DMS114 treated with DMSO at 0.1 percent for 48 hours (cell line): Measurements from ENCODE around the gene LMO1.

Source experiments
- DNase-seq: peaks from one replicate; lab custom pipeline; 2025; ENCODE audit not compliant: unreplicated experiment; lab: John Stamatoyannopoulos, UW

Gene LMO1

GRCh38 chr11:8229299-8230177, 34.1 kb downstream of the LMO1 start:
- DNase-seq, result no peak

GRCh38 chr11:8228231-8228630, 35.4 kb downstream of the LMO1 start:
- DNase-seq, result no peak

DNA sequence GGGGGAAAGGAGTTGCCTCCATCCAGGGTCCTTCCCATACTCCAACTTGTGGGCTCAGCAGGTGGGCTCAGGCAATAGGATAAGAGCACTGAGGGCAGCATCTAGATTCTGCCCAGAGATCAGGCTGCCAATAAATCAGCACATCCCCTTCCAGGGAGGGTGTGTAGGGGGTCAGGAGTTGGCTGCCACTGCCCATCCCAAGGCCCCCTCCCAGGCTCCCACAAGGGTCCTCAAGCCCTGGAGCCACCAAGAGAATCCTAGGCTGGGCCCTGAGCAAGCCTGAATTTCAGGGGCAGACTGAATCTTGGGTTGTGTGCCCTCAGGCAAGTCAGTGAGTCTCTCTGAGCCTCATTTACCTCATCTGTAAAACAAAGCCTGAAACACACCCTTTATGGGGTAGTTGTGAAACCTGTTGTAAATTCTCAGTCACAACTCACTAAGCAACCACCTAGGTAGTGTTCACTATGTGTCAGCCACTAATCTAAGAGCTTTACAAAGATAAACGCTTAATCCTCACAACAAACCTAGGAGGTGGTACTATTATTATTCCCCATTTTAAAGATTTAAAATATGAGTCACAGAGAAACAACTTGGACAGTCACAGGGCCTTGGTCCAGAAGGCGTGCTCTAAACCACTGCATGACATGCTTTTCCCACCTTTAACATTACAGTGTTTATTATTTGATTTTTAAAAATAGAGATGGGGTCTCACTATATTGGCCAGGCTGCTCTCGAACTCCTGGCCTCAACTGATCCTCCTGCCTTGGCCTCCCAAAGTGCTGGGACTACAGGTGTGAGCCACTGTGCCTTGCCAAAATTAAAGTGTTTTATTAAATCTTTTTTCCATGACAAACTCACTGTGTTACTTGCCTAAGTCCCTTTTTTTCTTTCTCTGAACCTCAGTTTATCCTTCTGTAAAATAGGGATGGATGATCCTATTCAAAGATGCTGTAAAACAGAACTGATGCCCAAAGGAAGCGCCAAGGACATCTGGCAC, 36.2 kb downstream of the LMO1 start:
- DNase-seq, result no peak

GRCh38 chr11:8225589-8226036, 38.1 kb downstream of the LMO1 start:
- peak; percentile 12 for DNase-seq

DNA sequence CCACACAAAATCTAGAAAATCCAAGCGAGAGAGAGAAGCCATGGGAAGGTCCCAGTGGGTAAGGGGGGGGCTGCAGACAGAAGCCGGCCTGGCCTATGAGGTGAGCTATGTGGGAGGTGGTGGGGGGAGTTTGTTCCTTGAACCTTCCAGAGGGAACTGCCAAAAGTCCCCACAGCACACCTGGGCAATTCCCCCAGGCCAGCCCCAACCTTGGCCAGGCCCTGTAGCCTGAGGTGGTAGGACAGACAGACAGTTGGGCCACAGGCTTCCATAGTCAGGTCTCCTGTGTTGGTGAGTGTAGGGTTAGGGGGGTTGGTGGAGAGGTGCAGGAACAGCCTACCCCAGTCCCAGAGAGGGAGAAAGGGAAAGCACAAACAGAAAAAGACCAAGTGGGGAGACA, 39.0 kb downstream of the LMO1 start:
- DNase-seq, result no peak

GRCh38 chr11:8224161-8224591, 39.5 kb downstream of the LMO1 start:
- no peak for DNase-seq

DNA sequence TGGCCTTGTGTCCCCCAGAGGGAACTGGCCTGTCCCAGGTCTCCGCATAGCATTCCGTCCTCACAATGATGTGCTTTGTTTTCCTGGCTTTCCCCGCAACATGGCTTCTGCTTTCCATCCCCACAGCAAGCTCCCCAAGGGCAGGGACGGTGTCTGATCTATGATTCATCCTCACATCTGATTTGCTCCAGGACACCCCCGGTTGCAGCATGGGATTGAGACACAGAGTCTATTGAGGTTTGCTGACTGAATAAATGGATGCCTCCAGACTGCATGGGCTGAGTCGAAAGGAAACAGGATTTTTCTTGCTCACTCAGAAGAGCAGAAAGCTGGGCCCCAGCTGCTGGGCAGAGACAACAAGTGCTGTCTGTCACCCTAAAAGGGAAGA, 40.2 kb downstream of the LMO1 start:
- no peak for DNase-seq

GRCh38 chr11:8222820-8223512, 40.7 kb downstream of the LMO1 start:
- DNase-seq, result no peak

GRCh38 chr11:8221917-8222495, 41.7 kb downstream of the LMO1 start:
- DNase-seq, result no peak

DNA sequence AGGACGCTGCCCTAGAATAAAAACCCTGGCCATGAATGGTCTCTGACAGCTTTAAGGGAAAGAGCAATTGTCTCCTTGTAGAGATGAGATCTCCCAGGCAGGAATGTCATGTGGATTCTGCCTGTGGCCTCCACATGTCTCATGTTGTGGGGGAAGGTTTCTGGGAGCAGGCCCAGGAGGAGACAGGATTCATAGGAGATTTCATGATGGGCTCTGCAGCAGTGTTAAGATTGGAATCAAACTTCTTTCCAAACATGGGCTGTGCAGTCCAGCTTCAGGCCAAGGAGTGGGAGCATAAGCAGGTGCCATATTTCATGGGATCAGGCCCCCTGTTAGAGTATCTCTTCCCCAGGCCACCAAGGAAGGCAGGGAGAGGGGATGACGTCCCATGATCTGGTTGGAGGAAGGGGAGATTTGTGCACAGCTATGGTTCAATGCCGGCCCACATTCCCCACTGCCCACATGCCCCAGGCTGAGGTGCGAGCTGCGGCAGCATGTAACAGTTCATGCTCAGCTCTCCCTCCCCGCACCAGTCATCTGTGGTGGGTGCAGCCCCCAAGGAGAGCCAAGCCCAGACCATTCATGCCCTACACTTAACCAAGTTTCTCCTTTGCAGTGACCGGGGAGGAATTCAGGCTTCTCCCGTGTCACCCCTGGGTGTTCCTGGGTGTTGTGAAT, 42.5 kb downstream of the LMO1 start:
- DNase-seq, result no peak

- no peak for DNase-seq
Measured at GRCh38 chr11:8220261-8221045, 43.2 kb downstream of the LMO1 start.

DNA sequence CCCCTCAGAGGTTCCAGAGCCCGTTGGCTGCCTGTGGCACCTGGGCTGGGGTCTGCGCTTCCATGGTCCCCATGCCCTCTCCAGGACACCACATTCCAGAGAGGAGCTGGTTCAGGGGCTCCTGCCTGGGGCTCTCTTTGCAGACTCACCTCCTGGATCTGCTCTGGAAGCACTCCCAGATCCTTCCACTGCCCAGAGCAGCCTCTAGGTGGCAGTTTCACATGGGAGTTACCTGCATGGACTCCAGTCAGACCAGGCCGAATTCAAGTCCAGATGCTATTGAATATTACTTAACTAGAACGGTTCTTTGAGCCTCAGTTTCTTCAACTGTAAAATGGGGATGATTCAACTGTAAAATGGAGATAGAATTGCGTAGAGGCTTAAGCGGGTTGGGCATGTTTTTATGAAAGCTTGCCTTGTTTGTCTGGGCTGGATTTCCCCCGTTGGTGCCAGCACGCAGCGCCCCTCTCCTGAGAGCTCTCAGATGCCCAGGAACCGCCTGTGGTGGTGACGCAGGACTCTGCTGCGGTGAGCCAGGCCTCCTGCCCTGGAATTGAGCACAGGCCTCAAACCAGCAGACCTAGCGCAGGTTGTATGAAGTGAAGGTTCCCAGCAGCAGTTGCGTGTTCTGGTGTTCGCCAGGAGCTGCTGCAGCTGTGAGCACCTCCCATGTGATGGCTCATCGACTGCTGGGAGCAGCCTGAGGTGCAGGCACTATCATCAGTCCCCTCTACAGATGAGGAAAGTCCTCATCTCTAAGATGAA, 44.2 kb downstream of the LMO1 start:
- peak; percentile 6 for DNase-seq

DNA sequence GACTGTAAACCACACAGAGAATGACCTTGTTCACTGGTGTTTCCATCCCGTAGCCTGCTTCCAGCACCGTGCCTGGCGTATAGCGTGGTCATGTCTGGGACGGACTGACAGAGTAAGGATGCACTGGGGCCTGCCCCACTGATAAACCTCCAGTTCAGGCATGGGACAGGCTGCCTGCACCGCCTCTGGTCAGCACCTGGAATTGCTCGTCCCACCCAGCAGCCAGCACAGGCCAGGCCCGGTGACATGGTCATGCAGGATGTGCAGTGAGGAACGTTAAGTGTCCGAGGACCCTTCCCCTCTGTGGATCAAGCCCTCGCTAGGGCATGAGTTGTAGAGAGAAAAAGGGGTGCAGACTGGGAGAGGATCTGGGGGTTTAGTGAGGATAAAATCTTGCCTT, 44.8 kb downstream of the LMO1 start:
- no peak for DNase-seq

- no peak for DNase-seq
Measured at GRCh38 chr11:8218409-8218808, 45.3 kb downstream of the LMO1 start.

GRCh38 chr11:8217926-8218325, 45.8 kb downstream of the LMO1 start:
- DNase-seq, result no peak

- DNase-seq, result no peak
Measured at GRCh38 chr11:8217136-8217535, 46.5 kb downstream of the LMO1 start.

GRCh38 chr11:8213376-8213775, 50.3 kb downstream of the LMO1 start:
- DNase-seq, result no peak

DNA sequence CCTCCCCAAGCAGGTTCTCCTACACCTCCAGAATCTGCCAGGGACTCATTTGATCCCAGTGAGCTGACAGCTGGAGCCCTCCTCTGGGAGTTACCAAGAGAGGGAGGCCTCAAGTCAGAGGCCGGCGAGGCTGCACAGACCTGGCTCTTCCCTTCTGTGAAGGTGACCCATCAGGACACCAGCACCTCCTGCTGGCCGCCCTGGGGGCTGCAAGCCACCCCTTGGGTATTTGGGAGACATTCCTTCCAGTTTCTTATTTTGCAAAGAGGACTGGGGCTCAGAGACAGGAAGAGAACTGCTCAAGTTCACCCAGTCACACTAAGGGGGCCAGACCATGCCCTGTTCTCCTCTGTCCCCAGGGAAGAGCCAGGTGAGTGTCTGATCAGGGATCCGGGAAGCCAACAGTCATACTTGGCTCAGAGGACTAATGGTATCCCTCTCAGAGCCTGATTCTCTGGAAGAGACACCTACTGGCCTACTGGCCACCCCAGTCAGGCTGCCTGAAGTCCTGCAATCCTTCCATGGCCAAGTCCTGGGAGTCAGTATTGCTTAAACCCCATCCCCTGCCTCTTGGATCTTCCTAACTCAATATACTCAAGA, 54.4 kb downstream of the LMO1 start:
- DNase-seq, result no peak
